Measurements from ENCODE around the gene PEX13.

Gene PEX13

GRCh38 chr2:61096438-61096837 lies 78.9 kb downstream of the PEX13 start:
- DNase-seq (ENCODE audit: low read depth), result no peak
- no peak for TF ChIP-seq CTCF (IDR thresholded peaks at IDR 0.05; ENCODE audit: insufficient read depth, low read depth, low read length, missing control alignments)
- no peak overlapping the region for H3K4me3 ChIP-seq (ENCODE audit: low read length)

GRCh38 chr2:61100801-61101200 lies 83.3 kb downstream of the PEX13 start:
- TF ChIP-seq CTCF (IDR thresholded peaks at IDR 0.05; ENCODE audit: insufficient read depth, low read depth, low read length, missing control alignments), result no peak
- H3K4me3 ChIP-seq (ENCODE audit: low read length), result no peak overlapping the region
- DNase-seq (ENCODE audit: low read depth), result no peak
